GM18520 (cell line): ENCODE data around the gene UAP1L1.

Source experiments
- ATAC-seq: cut with Tn5 transposase; IDR thresholded peaks from one replicate; pipeline ENCODE4 v1.9.1; 2021; ENCODE audit not compliant: unreplicated experiment

The UAP1L1 gene

DNA sequence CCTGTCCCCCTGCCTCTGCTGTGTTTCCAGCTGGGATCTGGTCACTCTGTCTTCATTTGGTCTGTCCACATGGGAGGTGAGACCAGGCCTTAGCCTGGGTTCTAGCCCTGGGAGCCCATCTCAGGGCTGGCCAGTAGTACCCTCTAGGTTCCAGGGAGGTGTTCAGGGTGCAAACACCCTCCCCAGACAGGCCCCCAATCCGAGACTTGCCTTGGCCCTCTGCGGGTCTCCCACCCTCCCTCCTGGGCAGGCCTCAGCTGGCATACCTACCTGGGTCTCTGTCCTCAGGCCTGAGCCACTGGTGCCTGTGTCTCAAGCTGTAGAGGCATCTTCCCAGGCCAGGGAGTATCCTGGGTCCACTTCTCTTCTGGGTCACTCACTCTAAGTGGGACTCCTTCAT, 6.0 kb upstream of the UAP1L1 start:
- ATAC-seq, result no peak

DNA sequence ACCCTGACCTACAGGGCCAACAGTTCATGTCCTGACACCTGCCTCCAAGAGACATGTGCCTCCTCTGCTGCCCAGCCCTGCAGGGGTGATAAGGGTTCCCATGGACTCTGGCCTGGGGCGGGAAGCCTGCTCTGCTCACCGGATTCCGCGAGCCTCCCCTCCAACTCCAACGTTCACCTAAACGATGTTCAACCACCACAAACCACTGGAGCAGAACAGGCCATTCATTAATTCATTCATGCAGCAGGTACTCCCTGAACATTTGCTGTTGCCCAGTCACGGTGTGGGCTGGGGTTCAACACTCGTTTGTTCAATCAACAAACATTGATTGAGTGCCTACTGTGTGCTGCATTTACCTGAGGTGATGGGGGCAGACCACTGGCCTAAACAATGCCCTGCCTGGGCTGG, 3.3 kb upstream of the UAP1L1 start:
- ATAC-seq, result no peak

DNA sequence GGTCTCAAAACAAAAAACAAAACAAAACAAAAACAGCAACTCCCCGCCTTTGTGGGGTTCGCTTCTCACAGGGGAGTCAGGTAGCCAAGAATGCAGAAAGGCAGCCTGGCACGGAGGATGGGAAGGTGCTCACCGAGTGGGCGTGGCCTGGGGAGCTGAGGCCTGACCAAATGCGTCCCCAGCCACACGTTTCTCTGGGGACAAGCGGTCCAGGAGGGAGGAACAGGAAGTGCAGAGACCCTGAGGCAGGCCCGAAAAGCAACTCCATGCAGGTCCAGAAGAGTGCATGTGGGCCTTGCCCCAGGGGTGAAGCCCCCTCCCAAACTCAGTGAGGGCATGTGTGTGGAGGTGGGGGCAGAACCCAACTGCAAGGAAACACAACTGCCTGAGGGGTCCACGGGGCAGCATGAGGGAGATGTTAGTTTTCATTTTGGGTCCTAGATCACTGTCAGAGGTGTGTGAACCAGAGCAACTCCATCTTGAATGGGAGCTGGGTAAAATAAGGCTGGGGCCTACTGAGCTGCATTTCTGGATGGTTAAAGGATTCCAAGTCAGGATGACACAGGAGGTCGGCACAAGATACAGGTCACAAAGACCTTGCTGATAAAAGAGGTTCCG, 2.6 kb upstream of the UAP1L1 start:
- ATAC-seq, result no peak

DNA sequence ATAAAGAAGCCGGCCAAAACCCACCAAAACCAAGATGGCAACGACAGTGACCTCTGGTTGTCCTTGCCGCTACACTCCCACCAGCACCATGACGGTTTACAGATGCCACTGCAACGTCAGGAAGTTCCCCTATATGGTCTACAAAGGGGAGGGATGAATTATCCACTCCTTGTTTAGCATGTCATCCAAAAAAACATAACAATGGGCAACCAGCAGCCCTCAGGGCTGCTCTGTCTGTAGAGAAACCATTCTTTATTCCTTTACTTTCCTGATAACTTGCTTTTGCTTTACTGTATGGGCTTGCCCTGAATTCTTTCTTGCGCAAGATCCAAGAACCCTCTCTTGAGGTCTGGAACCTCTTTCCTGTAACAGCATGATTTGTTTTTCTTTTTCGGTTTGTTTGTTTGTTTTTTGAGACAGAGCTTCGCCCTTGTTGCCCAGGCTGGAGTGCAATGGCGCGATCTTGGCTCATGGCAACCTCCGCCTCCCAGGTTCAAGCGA, 2.0 kb upstream of the UAP1L1 start:
- ATAC-seq, result no peak

DNA sequence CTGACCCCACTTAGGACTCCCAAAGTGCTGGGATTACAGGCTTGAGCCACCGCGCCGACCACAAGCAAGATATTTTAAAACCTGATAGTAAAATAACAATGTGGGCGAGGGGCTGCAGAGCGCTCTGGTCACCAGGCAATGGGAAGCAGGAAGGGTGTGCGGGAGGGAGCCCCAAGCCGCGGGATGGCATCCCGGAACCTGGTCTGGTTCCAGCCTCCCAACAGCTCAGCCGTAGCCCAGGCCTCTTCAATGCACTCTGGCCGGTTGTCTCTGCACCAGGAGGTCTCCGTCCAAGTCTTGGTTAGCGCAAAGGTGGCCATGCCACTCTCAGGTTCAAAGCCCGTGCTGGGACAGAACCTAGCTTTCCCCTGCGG, 694 bp upstream of the UAP1L1 start:
- no peak for ATAC-seq

DNA sequence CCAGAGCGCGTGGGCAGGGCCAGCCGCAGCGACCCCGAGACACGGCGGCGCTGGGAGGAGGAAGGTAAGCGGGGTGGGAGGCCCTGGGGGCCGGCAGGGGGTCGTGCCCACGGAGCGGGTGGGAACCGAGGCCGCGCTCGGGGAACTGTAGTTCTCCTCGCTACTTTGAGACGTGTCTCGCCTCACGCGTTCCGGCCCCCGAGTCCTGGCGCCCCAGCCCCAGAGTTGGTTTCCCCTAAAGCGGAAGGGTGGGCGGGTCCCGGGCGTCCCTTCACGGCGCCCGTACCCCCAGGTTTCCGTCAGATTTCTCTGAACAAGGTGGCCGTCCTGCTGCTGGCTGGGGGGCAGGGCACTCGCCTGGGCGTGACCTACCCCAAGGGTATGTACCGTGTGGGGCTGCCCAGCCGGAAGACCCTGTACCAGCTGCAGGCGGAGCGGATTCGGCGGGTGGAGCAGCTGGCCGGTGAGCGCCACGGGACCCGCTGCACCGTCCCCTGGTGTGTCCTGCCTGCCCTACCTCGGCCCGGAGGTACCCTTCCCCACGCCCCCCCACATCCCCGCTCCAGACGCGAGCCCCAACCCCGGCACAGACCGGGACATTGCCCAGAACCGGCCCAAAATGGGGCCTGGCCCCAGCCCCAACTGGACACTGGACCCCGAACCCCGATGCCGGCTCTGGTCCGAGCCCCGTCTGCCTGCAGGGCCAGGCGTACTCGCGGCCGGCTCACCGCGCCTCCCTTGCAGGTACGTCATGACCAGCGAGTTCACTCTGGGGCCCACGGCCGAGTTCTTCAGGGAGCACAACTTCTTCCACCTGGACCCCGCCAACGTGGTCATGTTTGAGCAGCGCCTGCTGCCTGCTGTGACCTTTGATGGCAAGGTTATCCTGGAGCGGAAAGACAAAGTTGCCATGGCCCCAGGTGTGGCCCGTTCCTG, 709 bp downstream of the UAP1L1 start:
- no peak for ATAC-seq

DNA sequence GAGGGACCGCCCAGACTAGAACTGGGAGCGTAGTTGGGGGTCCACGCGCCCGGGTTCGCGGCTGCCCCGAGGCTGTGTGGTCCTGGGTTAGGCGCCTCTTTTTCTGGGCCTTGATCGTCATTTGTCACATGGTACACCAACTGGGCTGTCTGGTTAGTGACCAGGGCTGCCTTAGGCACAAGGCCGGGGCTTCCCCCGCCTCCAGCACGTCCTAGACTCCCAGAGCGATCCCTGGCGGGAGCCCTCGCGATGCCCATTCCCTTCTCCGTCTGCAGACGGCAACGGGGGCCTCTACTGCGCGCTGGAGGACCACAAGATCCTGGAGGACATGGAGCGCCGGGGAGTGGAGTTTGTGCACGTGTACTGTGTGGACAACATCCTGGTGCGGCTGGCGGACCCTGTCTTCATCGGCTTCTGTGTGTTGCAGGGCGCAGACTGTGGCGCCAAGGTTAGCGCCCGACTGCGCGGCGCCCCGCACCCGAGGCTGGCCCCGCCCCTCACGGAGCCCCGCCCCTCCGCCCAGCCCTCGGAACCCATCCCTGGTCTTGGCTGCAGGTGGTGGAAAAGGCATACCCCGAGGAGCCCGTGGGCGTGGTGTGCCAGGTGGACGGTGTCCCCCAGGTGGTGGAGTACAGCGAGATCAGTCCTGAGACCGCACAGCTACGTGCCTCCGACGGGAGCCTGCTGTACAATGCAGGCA, 1.5 kb downstream of the UAP1L1 start:
- ATAC-seq, result no peak

DNA sequence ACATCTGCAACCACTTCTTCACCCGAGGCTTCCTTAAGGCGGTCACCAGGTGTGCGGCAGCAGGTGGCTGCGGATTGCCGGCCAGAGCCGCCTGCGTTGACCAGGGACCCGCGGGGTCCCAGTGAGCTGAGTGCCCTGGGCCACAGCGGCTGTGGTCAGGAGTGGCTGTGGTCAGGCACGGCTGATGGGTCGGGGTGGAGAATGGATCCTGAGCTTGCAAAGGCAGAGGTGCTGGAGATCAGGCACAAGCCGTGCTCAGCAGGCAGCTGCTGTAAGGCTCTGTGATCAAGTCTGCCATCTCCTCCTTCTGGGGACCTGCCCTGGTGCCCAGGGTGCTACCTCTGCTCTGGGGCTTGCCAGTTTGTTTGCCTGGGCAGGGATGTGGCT, 2.1 kb downstream of the UAP1L1 start:
- ATAC-seq, result no peak

DNA sequence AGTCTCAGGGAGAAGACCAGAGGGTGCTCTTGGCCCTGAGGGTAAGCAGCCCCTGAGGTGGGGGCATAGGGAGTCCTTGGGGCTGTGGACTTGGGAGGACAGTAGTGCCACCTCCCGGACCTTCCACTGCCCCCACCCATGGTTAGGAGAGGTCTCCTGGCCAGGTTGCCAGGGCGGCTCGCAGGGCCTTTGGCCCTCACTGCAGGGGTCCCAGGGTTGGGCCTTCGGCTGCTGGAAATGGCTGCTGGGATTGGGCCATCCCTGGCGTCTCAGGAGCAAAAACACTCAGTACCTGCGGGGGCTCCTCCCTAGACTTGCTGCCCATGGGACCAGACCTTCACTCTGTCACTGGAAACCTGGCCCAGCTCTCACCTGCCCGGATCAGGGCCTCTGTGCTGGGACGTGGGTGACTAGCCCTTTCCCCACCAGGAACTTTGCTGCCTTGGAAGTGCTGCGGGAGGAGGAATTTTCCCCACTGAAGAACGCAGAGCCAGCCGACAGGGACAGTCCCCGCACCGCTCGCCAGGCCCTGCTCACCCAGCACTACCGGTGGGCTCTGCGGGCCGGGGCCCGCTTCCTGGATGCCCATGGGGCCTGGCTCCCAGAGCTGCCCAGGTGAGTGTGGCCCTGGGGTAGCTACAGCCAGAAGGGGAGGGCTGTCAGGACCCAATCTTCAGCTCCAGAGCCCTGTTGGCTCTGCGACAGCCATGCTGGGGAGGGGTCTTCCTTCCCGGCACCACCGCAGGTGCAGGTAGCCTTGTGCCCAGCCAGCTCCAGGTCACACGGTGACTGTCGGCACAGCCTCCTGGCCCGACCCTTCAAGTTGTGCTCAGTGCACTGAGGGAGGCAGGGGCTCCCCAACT, 3.2 kb downstream of the UAP1L1 start:
- ATAC-seq, result no peak

DNA sequence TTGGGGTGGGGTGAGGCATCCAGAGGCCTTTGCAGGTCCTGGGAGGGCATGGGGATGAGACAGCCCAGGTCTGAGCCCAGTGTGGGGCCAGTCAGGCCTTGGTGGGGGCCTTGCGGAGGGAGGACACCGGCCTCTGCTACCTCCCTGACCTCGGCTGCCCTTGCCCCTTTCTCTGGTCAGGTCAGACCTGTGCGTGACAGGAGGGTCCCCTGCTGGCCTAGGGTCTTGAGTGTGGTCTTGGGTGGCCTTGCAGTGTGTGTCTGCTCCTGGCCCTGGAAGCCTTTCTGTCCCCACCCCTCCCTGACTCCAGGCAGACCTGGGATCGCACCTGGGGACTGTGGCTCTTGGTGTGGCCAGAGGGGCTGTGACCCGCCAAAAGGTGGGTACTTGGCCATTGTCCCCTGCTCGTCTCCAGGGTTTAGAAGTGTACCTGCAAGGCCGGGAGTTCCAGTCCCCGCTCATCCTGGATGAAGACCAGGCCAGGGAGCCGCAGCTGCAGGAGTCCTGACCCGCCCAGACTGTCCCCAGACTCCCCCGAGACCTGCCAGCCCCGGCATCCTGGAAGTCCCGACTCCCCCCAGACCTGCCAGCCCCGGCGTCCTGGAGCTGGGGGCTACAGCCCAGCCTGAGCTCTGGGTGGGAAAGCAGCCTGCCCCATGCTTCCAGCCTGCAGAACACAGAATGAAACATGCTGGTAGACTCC, 5.1 kb downstream of the UAP1L1 start:
- ATAC-seq, result no peak

DNA sequence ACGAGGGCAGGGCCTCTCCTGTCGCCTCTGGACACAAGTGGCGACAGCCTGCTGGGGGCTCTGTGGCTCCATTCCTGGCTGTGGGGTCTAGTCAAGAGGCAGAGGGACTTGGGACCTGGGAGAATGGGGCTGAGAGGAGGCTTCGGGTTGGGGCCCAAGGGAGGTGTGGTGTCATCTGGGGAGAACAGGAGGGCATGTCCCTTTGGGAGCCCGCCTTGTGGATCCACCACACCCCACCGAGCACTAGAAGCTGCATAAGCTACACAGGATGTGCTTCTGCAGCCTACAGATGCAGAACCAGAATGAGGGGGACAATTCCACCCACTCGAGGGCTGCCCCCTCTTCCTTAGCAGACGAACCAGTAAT, 5.6 kb downstream of the UAP1L1 start:
- no peak for ATAC-seq

DNA sequence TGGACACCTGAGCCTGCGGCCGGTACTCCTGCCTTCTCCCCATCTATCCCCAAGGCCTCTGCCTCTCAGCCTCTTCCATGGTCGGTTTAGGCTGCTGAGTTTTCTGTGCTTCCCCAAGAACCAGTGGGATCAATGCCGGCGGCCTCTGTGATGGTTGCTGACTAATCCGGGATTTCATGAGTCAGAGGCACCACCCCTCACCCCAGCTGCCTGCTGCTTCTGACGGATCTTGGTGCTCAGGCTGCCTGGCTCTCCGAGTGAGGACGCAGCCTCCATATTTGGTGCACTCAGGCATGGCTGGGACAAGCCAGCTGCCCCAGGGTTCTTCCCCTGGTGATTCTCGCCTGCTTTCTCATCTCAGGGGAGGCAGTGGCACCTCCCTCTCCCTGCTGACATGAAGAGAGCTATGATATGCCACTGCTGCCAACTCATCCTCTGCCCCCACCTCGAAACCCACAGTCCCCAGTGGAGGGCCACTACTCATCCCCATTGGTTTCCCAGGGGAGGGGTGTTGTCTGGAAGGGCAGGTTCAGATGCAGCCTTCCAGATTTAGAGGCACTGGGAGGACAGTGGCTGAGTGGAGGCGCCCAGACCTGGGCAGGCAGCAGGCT, 6.2 kb downstream of the UAP1L1 start:
- ATAC-seq, result no peak

DNA sequence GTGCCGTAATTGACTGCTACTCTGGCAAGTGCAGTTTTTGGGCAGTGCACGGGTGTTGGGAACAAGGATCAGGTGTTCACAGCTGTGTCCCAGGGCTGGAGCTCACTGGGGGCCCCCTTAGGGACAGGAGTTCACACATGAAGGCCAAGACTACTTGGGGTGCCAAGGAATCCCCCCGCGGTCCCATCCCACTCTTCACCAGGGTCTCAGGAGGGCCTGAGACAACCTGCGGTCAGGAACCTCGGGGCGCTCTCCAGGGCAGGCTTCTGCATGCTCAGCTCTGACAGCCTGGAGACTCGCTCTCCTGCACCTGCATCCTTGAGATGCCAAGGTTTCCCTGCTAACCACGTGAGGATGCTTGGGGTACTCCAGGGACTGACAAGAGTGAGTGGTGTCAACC, 7.2 kb downstream of the UAP1L1 start:
- no peak for ATAC-seq

DNA sequence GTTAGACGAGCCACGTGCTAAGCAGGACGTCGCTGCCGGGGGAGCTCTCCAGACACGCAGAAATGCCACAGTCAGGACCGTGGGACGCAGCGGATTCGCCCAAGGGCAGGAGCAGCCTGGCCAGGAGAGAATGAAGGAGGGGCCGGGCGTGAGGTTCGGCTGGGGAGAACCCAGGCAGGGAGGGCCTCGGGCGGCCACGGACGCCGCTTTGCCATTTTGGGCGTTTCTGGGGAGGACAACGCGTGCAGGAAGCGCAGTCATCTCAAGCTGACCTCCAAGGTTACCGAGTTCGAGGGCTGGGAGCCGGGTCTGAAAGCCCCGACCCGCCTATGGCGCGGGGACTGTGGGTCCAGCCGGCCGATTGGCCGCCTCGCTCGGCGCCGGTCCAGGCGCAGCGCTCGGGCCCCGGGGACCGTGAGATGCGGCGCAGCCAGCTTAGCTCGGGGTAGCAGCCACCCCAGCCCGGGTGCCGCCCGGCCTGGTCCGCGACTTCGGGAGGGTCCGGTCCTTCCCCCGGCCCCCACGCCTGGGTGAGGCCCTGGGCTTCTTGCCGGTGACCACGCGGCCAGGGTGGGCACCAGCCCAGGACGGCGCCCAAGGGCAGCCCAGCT, 8.7 kb downstream of the UAP1L1 start:
- no peak for ATAC-seq

DNA sequence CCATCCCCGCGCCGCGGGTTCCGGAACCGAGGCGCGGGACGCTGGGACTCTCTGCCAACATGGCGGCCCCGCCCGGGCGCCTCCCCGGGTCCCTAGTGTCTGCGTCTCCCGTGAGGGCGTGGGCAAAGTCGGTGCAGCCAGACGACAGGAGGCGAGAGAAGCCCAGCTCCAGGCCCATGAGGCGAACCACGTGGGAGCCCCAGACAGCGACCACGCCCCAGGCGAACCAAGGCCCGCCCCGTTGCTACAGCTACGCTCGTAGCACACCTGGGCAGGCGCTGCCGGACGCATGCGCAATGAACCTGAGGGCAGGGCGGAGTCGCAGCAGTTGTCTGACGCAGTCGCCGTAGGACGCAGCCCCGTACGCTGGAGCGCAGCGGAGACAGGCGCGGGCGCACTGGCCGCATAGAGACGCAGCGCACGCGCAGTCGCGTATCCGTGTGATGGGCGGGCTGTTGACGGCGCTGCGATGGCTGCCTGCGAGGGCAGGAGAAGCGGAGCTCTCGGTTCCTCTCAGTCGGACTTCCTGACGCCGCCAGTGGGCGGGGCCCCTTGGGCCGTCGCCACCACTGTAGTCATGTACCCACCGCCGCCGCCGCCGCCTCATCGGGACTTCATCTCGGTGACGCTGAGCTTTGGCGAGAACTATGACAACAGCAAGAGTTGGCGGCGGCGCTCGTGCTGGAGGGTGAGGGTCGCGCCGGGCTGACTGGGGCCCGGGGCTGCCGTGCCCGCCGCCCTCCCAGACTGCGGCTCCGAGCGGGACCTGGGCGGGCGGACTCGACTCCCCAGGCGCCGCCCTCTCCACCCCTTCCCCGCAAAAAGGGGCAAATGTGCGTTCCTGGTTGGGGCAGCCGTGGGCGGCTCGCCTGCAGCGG, 9.5 kb downstream of the UAP1L1 start, which contains the start of gene MAN1B1:
Gene MAN1B1 (plus strand): TSS at position 455 of the 878 bp plus-strand sequence. CDS start 15 bp downstream, at position 470.
- ATAC-seq, result peak; percentile 69

DNA sequence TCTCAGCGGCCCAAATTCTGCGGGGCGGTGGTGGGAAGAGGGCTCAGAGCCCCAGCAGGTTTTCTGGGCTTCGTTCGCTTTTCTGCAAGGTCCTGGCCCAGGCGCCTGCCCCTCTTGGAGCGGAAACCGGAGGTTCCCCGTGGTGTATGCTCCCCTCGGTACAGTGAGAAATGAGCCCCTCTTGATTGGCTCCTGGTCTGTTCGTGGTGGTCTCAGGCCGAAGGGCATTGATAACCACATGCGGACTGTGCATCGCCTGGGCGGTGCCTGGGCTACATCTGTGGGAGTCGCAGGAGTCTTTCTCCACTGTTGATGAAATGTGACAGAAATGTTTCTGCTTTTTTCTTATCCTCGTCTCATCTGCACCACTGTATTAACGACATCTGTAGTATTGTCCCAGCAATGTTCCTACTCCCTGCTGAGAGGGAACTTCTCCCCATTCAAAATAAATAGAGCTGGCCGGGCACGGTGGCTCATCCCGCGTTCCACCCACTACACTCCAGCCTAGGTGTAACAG, 10.2 kb downstream of the UAP1L1 start:
- no peak for ATAC-seq

DNA sequence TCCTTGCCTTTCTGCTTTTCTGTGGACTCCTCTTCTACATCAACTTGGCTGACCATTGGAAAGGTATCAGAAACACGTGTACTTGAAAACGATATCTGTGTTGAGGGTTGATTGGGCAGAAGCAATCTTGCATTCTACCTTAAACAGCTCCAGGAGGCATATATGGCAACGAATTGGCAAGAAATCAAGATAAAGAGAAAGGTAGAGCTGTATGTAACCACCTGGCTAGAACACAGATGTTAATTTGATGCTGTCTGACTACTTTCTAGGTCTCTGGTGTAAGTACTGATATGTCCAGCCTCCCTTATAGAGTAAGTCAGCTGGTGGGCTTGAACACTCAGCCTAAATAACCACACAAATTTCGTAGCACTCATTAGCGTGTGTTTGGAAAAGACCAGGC, 10.8 kb downstream of the UAP1L1 start:
- ATAC-seq, result no peak
